ENCODE results near the gene CEP131.
"Not testable (repeated sequence)": the region's sequence is repeated elsewhere in the genome, so short reads cannot be mapped to it uniquely, and the experiment has no call there.

CEP131 gene

DNA sequence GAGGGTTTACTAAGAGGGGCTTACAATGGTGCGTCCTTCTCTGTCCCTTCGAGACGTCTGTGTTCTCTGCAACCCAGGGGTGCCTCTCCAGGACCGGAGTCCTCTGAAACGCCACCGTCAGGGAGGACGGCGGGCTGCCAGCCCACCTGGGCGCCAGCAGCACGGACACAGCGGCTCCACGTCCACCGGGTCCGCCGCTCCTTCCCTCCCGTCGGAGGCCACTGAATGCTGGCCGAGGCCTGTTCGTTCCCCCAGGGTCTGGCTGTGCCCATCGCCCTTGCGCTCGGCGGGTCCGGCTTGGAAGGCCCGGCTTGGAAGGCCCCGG is 15.7 kb upstream of the CEP131 start:
- DNase-seq = no peak

DNA sequence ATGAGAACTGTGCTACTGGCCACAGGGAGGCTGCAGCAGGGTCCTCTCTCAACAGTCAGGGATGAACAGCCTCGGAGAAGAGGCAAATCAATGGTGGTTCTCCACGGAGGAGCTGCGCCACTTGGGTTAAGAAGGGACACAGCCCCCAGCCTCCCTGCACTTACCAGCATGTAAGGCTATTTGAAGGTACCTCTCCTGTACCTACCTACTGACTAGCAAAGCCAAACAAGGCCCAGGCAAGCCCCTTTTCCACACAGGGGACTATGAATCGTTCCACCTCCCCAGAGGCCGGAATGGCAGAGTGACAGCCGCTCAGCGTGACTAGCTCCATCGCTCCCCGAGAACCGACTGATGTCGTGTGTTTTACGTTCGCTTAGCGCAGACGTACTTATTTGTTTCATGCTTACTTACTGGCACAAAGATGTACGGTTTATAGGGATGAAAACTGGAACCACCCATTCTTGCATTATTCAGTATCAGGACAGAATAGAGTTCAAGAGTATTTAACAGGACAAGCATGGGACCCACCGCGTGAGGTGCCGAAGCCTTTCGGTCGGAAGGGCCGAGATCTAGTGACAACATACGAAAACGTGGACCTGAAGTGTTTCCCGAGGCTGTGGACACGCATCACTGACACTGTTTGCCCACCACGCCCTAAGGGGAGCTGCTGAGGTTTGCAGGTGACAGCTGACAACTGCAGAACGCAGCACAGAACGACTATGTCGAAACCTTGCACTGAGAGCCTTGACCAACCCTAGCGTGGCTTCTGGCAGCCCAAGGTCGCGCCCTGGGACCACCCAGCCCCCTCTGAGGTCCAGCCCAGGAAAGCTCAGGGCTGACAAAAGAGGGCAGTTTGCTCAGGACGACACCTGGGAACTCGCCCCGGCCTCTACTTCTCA is 15.1 kb upstream of the CEP131 start:
- DNase-seq = no peak

DNA sequence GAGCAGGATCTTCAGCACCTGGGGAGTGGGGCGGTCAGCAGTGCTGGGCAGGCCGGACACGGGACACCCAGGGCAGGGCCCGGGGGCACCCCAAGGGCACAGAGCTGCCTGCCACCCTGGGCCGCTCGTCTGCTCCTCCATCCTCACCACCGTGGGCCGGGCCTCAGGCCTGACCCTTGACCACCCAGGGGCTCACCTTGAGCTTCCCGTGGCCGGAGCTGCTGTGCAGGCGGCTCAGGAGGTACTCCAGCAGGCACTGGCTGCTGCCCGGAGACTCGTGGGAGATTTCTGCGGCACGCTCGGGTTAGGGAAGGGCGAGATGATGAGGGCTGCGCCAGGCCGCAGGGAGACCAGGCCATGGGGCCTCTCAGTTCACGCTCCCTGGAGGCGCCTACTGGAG is 14.0 kb upstream of the CEP131 start:
- DNase-seq = no peak

DNA sequence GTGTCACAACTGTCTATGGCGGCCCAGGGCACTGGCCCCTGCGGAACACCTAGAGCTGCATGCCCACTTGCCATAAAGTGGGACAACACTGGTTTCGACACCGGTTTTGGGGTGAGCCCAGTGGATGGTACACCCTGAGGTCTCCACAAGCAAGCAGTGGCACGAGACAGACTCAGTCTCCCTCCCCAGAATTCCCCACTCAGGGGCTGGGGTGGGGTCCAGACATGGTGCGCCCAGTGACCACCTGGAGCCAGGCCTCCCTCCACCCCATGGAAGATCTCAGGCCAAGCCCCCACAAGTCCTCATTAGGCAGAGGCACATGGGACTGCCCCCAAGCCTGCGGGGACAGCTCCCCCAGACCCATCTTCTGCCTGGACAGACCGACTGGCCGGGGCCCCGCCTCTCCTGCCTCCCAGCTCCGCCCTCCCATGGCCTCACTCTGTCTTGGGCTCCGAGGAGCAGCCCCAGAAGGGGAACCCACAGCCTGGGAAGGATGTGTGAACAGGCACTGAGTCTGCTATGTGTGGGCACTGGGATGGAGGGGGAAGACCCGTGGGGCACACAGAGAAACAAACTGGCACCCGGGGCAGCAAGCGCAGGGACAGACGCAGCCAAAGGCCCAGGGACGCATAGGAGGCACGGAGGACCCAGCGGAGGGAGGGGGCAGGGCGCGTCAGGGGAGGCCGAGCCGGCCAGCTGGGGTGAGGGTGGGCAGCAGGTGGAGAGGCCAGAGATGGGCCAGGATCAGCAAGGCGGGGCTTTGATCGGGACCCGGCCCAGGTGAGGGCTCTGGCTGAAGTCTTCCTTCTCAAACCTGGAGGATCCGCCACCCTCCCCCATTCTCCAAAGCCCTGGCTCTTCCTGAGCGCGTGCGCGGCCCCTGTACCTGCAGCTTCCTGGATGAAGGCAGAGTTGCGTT is 13.3 kb upstream of the CEP131 start:
- no peak for DNase-seq

DNA sequence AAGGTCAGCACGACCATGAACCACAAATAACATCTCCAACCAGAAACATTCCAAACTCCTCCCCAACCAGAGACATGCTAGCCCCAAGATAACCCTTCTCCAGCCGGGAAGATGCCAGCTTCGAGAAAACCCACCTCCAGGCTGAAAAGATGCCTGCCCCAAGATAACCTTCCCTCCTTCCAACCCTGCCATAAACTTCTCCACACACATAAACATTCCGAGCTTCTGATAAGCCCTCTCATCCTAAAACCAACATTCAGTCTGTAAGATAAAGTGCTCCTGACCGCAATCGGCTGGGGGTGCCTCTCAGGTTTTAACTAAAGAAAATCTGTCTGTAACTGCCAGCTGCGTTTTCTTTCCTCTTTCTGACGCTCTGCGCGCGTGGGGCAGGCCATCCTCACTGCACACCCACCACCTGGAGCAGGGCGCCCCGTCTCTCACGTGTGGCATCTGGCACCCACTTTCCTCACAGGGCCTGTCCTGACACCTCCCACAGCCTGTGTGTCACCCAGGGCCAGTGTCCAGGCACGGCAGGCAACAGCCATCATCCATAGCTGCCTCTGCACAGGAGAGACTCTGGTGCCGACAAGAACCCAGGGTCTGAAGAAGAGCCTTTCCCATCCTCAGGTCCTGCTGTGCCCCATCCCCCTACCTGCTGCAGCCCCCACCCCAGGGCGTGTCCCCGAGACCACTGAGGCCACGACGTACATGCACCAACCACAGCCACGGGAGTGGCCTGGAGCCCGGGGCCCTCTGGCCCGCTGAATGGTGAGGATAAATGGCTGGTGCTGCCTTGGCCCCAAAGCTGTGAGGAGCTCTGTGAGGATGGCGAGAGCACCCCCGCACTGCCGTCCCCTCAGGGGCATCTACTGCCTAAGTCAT is 12.4 kb upstream of the CEP131 start:
- DNase-seq = no peak

DNA sequence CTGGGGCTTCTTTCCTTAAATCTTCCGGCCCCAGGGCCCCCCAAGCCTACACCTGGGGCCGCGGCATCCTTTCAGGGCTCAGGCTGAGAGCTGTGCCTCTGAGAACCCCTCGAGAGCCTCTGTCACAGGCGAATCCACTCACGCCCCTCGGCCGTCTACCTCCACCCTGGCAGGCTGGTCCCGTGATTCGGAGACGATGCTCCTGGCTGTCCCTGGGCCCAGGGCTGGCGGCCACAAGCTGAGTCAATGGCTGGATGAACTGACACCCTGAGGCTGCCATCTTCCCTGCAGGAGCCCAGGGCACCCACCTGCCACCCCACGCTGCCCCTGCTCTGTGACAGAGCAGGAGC is 11.7 kb upstream of the CEP131 start:
- no peak for DNase-seq

DNA sequence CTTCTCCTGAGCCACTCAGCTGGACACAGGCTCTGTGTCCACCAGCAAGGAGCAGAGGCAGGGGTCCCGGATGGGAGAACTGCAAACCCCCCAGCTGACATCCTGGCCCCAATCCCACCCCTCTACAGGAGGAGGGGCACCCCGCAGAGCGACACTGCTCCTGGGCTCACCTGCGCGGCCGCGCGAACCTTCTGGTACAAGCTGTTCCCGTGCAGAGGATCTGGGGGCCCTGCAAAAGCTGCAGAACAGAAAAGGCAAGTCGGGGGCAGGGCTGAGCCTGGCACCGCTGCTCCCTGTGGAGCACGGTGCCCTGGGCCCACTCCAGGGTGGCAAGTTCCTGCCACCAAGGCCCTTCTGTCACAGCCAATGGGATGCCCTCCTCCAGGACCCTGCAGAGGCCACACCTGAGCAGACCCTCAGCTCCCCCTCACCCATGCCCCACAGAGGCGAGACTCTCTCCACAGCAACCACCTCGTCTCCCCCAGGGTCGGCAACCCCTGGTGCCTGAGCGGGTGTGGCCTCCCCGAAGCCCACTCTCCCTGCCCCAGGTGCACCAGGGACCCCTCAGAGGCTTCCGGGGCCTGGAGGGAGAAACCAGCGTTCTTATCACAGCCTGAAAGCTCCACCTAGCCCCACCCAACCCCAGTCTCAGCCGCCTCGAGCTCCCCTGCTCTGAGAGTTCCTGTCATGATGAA is 11.2 kb upstream of the CEP131 start:
- DNase-seq = no peak

DNA sequence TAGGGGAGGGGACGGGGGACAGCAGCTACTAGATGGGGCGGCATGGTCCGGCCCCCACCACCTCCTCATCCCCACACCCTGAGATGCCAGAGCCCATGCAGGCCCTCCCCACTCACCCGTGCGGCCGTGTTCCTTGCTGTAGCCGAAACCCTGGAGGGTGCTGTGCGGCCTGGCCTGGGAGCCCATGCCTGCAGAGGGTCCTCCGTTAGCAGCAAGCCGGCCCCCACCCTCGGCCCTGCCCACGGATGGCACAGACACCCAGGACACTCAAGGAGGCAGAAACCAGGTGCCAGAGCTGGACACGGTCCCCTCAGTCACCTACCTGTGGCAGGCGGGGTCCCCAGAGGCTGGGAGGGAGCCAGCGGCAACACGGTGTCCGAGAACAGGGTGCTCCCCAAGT is 10.6 kb upstream of the CEP131 start:
- DNase-seq = no peak

DNA sequence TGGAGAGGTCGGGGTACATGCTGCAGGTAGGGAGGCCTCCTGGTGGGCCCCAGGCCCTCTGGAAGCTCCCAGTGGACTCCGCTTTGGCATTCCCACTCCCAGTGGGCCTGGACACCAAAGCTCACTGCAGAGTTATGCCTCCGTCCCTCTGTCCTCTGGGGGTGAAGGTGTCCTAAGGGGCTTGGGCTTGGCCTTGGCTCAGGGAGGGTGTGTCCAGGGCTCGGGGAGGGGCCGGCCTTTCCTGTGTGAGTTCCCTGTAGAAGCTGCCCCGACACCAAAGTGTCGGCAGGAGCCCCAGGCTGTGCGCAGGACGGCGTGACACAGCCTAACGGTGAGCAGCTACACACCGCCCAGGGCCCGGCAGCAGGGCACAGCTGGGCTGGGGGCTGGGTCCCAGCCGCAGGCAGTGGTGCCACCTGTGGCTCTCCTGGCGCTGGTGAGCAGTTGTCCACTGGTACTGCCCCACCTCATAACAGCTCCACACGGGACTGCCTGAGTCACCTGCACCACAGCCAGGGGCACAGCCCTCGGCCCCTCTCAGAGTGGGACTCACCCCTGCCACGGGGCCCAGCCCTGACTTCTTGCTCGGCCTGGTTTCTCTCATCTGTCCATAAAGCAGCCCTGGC is 10.0 kb upstream of the CEP131 start:
- no peak for DNase-seq

DNA sequence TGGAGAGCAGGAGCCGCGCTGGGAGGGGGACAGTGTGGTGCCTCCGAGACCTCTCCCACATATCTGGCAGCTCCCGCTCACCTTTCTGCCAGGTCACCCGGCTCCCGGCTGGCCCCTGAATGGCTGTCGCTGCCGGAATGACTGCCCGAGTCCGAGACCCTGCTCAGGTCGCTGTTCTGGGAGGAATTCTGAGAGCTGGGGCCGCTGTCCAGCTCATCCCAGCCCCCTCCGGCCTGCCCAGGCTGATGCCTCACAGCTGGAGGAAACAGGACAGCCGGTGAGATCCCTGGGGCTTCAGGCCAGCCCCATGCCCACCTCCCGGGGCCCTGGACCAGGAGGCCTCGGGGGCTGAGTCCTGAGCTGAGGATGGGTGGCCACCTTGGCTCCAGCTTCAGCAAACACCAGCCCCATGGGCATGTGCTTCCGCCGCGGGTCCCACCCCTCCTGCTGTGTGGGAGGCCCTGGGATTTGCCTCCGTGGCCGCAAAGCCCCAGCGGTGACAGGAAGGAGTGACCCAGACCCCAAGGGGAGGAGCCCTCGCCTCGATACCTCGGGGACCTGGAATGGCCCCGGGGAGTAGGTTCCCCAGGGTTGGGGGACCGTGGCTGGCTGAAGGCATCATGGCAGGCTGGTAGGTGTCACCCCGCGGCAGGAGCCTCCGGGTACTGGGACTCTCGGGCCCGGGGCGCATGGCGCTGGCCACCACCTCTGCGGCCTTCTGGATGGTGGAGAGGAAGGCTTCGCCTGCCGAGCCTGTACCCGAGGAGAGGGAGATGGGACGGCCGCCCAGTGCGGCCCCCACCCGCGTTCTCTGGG is 9.2 kb upstream of the CEP131 start:
- DNase-seq = no peak

DNA sequence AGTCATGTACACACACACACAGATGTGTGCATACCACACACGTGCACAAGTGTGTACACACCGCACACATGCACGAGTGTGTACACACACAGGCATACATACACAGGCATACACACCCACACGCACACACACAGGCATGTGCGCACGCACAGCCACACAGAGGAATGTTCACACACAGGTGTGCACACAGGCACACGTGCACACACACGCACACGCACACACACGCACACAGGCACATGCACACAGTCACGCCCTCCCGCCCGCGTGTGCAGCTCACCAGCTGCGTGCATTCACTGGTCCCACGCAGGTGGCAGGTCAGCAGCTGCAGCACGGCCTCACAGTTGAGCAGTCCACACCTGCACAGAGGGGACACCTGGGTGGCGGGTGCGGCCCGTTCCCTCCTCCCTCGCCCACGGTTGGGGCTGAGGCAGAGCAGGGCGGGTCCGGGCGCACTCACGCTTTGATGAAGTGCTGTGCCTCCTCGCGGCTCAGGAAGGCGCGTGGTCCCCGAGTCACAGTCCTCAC is 8.4 kb upstream of the CEP131 start:
- no peak for DNase-seq

DNA sequence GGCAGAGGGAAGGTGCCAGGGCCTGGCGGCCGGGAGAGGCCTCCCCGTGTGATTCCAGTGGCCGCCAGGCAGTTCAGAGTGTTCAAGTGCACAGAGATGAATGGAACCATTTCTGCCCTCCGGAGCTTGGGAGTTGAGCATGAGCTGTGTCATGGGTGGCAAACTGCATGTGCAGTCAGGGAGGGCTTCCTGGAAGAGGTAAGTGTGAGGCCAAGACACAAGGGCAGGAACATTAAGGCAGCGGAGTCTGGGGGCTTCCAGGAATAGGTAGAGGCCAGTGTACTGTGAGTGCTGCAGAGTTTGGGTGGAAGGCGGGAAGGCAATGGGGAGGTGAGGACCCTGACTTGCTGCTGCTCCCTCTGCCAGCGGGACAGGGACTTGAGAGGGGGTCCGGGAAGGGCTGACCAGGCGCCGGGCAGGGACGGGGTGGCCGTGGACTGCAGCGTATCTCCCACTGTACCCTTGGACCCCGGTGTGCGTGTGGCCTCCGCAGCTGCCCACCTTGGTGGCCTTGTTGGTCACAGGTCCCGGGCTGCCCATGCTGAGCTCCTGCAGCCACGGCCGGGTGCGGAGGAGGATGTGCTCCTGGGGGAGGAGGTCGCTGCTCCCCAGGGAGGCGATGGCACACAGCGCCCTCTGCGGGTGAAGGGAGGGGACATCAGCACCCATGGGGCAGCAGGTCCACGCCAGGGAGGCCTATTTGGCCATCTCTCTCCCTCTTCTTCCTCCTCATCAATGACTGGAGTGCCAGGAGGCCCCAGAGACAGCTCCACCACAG is 7.5 kb upstream of the CEP131 start:
- no peak for DNase-seq

DNA sequence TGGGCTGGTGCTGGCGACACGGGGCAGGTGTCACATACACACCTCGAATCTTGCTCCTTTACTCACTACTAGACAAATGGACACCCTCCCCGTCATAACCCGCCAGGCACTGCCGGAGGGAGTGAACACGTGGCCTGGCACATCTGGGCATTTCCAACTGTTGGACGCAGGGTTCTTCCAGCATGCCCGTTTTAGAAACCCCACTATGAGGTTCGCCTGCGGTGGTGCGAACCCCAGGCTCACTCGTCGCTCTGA is 6.8 kb upstream of the CEP131 start:
- no peak for DNase-seq

DNA sequence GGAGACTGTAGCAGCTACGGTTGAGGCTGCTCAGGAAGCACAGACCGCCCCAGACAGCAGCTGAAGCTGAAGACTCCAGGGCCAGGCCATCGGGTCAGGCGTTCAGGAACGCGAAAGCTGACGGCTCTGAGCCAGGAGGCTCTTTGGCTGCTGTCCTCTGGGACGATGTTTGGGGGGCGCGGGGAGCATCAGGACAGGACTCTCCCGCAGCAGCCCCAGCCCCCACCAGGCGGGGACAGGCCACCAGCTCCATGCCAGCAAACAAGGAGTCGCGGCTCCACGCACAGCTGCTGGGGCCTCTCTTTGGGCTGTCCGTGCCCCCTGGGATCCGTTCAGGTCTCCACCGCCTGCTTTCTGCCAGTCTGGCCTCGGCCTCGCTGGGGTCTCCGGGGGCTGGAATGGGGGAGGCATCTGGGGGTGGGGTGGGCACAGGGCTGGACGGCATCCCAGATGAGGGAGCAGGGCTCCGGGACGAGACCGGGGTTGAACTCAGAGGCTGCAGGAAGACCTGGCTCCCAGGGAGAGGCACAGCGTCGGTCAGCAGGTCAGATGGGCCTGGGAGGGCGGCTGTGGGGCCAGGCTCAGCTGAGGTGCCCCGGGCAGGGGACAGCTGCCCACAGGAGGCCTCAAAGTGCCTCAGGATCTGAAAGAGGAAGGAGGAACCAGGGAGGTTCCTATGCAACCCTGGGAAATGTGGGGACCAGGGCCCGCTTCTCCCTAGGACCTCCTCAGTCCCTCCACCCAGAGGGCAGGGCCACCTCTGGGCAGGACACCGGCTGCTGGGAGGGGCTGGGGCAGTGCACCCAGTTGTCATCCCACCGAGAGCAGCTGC is 6.3 kb upstream of the CEP131 start:
- DNase-seq = no peak

DNA sequence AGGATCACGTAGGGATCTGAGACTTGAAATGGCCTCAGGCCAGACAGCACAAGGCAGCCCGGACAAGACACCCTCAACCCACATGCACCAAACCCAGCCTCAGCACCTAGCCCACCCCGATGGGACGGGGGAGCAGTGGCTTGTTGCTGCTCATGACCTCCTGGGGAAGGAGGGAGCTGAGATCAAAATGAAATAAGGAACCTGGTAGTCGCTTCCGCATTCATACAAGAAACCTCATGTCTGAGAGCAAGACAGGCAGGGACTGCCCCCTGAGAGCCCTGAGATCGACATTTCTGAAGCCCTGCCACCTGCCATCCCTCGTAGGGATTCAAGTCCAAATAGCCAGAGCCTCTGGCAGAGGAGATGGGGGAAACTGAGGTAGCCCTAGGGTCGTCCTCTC is 5.7 kb upstream of the CEP131 start:
- DNase-seq = no peak

DNA sequence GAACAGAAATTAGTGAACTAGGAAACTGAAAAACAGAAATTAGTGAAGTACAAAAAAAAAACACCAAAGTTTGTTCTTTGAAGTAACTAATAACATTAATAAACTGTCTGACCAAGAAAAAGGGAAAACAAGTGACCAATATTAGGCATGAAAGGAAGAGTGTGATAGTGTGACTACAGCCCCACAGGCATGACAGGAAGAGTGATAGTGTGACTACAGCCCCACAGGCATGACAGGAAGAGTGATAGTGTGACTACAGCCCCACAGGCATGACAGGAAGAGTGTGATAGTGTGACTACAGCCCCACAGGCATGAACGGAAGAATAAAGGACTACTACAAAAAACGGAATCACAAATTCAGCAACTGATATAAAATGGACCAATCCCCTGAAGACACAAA is 4.9 kb upstream of the CEP131 start:
- DNase-seq = not testable (repeated sequence)

DNA sequence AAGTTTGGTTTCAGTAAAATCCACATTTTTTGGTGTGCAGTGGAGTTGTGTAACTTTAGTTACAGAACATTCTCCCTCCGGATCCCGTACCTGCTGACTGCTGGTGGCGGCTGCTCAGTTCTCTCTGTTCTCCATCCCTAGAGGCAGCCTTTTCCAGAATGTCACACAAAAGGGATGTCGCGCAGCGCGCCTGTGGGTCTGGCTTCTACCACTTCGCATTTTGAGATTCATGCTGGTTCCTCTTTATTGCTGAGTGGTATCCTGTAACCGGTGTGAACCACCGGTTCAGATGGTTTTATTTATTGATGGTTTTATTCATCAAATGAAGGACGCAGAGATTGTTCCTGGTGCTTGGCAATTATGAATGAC is 981 bp upstream of the CEP131 start:
- no peak for DNase-seq

DNA sequence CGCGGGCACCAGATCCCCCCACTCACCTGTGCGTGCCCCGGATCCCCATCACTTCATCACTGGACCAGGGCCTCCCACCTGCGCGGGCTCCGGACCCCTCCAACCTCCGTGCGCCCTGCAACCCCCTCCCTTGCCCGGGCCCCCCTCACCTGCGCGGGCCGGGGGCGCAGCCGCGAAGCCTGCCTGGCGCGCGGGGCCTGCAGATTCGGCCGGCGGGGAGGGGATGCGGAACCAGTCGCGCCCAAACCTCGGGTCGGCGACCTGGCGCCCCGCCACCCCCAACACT is 202 bp downstream of the CEP131 start:
- DNase-seq = no peak

DNA sequence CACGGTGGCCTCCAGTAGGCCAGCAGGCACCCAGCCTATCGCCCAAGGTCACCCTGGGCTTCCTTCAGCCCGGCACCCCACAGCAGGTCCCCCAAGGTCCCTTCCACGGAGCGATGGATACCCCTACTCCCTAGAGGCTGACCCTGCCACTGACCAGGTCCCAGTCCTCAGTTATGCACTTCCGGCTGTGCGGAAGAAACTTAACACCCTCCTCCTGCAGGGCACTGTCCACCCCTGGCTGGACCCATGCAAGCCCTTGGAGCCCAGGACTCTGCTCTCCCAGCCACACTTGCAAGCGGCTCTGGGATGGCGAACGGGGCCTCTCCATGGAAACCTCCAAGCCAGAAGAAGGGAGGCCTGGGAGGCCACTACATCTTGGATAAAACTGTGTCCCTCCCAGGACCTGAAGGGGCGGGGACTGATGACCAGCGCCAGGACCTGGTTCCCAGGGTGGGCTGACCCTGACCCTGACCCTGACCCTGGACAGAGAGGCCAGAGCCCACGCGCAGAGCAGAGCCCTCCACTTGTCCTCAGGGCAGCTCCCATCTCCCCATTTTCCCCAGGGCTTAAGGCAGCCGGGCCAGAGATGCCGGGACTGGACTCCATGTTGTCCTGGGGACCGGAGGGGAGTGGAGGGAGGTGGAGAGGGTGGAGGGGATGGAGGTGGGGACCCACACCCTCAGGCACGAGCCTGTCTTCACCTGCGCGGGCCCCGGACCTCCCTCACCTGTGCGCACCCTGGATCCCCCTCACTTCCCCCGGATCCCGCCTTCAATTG is 734 bp downstream of the CEP131 start:
- no peak for DNase-seq
